CD4-positive, alpha-beta T cell treated with Interleukin-15 for 4 hours (primary cell): ENCODE data around the gene POLD3.

Experiments
- DNase-seq: peaks from one replicate; pipeline ENCODE4 v3.0.0-alpha.2; 2020; ENCODE audit warnings: low spot score

Gene POLD3, protein sequence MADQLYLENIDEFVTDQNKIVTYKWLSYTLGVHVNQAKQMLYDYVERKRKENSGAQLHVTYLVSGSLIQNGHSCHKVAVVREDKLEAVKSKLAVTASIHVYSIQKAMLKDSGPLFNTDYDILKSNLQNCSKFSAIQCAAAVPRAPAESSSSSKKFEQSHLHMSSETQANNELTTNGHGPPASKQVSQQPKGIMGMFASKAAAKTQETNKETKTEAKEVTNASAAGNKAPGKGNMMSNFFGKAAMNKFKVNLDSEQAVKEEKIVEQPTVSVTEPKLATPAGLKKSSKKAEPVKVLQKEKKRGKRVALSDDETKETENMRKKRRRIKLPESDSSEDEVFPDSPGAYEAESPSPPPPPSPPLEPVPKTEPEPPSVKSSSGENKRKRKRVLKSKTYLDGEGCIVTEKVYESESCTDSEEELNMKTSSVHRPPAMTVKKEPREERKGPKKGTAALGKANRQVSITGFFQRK

GRCh38 chr11:74592441-74593362 lies at the start of gene POLD3:
TSS of gene POLD3 (plus strand) at chr11:74592582. CDS start at chr11:74592659, 77 bp downstream.
- peak; percentile 96 for DNase-seq

GRCh38 chr11:74543991-74544390 lies 48.4 kb upstream of the POLD3 start:
- no peak for DNase-seq

- DNase-seq, result no peak
Measured at GRCh38 chr11:74546752-74547151, 45.6 kb upstream of the POLD3 start.

DNA sequence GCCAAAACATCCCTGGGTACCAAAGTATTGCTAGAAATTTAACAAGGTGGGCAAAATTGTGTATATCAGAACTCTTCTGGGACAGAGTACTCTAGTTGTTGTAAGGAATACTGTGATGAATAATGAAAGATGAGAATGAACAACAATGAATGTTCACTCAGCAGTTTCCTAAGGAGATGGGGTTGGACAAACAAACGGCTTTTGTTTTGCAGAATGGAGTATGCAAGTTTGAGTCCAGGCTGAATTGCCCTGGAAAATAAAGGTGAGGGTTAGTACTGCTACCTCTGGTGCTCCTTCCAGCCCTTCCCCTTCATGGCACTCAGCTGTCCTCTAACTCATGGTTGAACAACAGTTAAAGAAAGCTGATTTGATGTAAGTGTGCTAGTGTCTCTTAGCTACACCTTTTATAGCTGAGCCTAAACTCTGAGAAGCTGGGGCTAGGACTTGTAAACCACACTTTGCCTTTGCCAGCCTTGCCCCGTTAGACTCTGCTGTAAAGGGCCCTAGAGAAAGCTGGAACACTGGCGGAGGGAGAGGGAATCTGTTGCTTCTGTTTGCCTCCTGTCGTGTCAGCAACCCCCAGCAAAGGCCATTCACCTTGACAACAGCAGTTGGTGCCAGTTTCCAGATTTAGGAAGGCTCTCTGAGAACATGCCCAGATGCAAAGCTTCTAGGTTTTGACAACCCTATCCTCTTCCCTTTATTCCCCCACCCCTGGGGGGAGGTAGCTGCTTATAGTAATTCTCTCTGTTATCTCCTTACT lies 41.2 kb upstream of the POLD3 start:
- DNase-seq, result no peak

DNA sequence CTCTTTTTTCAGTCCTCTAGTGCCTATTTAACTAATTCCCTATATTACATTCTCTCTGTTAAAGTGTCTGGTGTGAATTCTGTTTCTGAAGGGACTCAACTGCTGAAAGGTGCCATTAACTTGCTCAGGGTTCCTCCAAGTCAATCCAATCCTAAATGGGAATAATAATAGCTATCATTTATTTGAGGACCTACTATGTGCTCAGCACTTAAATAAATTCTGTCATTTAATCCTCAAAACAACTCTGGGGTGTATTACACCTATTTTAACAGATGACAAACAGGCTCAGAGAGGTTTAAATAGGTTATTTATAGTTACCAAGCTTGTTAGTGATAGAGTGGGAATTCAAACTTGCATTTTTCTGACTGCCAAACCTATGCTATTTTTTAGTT lies 40.6 kb upstream of the POLD3 start:
- no peak for DNase-seq

DNA sequence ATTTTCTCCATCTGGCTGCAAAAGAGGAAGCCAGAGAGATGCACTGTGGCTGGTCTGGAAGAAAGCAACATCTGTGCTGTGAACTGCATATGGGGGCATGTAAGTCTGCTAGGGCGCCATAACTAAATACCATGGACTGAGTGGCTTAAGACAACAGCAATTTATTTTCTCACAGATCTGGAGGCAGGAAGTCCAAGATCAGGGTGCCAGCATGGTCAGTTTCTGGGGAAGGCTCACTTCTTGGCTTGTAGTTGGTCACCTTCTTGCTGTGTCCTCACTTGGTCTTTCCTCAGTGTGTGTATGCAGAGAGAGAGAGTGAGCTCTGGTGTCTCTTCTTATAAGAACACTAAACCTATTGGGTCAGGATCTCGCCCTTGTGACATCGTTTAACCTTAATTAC lies 34.9 kb upstream of the POLD3 start:
- DNase-seq, result no peak

GRCh38 chr11:74559110-74559933 lies 33.1 kb upstream of the POLD3 start:
- DNase-seq, result no peak

DNA sequence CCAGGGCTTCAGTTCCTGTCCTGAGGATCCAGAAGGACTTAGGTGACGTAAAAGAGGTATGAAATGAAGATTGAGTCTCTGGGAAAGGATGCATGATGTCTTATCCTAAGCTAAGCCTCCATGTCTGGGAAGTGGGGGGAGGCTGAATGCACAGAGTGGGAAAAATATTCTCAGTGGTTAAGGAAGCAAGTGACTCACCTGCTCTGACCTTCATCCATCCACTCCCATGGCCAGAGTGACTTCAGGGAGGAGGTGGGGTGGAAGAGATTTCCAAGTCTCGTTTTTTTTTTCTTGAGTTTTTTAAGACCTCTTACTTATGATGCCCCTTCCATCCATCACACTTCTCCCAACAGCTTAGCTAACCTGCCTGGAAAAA lies 32.5 kb upstream of the POLD3 start:
- no peak for DNase-seq

- DNase-seq, result no peak
Measured at GRCh38 chr11:74566146-74566960, 26.0 kb upstream of the POLD3 start.

GRCh38 chr11:74568028-74568427 lies 24.4 kb upstream of the POLD3 start:
- no peak for DNase-seq

GRCh38 chr11:74570266-74571061 lies 21.9 kb upstream of the POLD3 start:
- DNase-seq, result peak; percentile 10

DNA sequence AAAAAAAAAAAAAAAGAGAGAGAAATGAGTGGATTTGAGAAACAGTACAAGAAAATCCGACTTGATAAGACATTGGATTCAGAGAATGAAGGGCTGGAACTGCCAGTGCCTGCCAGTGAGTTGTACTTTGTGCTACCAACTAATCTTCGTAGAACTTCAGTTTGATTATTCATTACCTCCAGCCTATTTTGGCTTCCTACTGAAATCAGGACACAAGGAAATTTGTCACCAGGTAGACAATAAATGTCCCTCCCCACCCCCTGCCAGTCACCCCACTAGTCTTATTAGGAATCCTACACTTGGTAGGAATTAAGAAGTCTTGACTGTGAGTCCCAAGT lies 21.4 kb upstream of the POLD3 start:
- DNase-seq, result no peak

DNA sequence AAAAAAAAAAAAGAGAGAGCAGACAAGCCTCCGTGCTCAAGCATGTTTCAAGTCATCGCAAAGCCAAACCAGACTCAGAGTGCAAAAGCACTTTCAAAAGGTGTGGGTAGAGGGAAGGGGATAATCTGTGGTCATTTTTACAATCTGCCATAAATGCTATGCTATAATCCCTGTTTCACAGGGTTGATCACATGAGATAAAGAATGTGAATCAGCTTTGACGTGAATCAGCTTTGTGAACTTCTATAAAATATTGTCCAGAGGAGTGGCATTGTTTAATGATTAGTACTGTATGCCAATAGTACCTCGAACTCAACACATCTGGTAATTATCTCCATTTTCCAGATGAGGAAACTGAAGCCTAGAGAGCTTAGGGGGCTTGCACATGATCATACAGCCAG lies 20.0 kb upstream of the POLD3 start:
- no peak for DNase-seq

DNA sequence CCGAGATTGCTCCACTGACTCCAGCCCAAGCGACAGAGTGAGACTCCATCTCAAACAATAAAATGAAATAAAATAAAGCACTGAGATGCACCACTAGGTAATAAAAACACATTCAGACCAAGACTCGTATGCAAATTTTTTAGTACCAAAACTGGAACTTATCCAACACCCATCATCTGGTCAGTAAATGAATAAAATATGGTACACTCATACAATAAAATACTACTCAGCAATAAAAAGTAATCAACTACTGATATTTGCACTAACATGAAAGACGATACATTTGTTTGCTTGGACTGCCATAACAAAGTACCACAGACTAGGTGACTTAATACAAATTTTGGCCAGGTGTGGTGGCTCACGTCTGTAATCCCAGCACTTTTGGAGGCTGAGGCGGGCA lies 17.8 kb upstream of the POLD3 start:
- no peak for DNase-seq

GRCh38 chr11:74575999-74576398 lies 16.4 kb upstream of the POLD3 start:
- no peak for DNase-seq

GRCh38 chr11:74577181-74577580 lies 15.2 kb upstream of the POLD3 start:
- no peak for DNase-seq

GRCh38 chr11:74577624-74578396 lies 14.6 kb upstream of the POLD3 start:
- no peak for DNase-seq

DNA sequence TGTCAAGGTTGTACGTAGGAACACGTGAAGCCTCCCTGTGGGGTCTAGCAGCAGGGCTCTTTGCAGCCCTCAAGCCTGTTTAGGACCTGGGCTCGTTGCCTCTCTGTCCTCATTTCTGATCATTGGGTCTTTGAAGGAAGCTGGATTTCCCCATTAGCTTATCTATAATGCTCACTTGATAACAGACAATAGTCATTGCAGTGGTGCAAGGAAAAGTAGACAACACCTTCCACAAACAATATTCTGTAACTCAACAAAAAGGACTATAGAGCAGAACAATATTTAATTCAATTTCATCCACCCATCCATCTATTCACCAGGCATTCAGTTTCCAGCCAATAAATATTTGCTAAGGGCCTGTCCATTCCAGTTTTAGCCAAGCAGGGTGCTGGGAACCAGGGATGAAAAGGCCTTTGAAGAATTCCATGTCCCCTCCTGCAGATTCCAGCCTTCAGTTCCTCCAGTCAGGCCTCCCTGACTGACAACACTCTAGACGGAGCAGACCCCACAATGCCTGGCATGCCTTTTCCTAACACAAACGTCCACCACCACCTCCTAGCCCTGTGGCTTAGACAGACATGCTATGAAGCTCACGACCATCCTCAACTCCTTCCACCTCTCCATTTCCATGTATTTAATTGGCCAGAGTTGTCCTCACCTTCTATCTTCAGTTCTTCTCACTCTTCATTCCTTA lies 12.7 kb upstream of the POLD3 start:
- no peak for DNase-seq
